HepG2 (cell line): Measurements from ENCODE around the gene CYP46A1. TPM values are rescaled to one million over a fixed set of nuclear protein-coding genes. Genes with fewer than 3 reads are reported as not detected.

Experiments
- IRF2 ChIP-seq: IDR thresholded peaks from 2 replicates; pipeline ENCODE4 v1.6.1; 2018; ENCODE audit warnings: missing genetic modification reagents, missing compliant biosample characterization
- IRX3 ChIP-seq: sonication (generic); formaldehyde crosslinking; IDR thresholded peaks from 2 replicates; pipeline ENCODE4 v1.8.1; 2023; ENCODE audit warnings: mild to moderate bottlenecking, low read depth, missing genetic modification reagents, borderline replicate concordance
- YEATS2 ChIP-seq: sonication (generic); formaldehyde crosslinking; IDR thresholded peaks from 2 replicates; pipeline ENCODE4 v1.4.0; 2020; ENCODE audit warnings: missing genetic modification reagents, borderline replicate concordance
- ZNF24 ChIP-seq: fragments of 450-650 bp; IDR thresholded peaks from 2 replicates; pipeline ENCODE4 v1.6.1; 2017; ENCODE audit warnings: antibody characterized with exemption, mild to moderate bottlenecking
- ZNF468 ChIP-seq: sonication (generic); formaldehyde crosslinking; IDR thresholded peaks from 2 replicates; pipeline ENCODE4 v1.8.0; 2022; ENCODE audit warnings: mild to moderate bottlenecking, moderate library complexity, missing genetic modification reagents
- ZNF816 ChIP-seq: sonication (generic); formaldehyde crosslinking; IDR thresholded peaks from 2 replicates; pipeline ENCODE4 v1.8.0; 2022; ENCODE audit warnings: missing genetic modification reagents, mild to moderate bottlenecking, borderline replicate concordance
- ZNF850 ChIP-seq: sonication (generic); formaldehyde crosslinking; conservative IDR thresholded peaks from 2 replicates; pipeline ENCODE4 v1.9.0; 2021; ENCODE audit warnings: mild to moderate bottlenecking, missing genetic modification reagents
- polyA plus RNA-seq, 8 experiments: library from polyadenylated mRNA; depleted of rRNA in 3 of 8; stranded (reverse) in 7 of 8; unstranded in 1 of 8; fragments of >200 nt; fragmentation: Illumina TruSeq in 4 of 8; extraction: Trizol in 4 of 8; gene quantifications; 2 replicates each; pipeline versions ENCODE4 v1.2.1 to v1.2.3, GENCODE V29; 2011 to 2016; ENCODE audit warnings: low read depth in 4 of 8, missing spikeins in 1 of 8, mixed read lengths in 1 of 8; ENCODE audit not compliant: insufficient read depth in 1 of 8
- total RNA-seq, 5 experiments: library from RNA; depleted of rRNA; stranded (reverse); fragments of >200 nt; fragmentation: Illumina TruSeq; extraction: Trizol; gene quantifications; 2 replicates each; pipeline ENCODE4 v1.2.3, GENCODE V29; 2016; ENCODE audit warnings: low read depth in 1 of 5
- TF ChIP-seq, protein P1 (sequence below): sonication (generic); formaldehyde crosslinking; IDR thresholded peaks from 2 replicates; pipeline ENCODE4 v1.9.0; 2021; ENCODE audit warnings: mild to moderate bottlenecking, missing genetic modification reagents
- TF ChIP-seq, protein P2 (sequence below): sonication (generic); formaldehyde crosslinking; IDR thresholded peaks from 2 replicates; pipeline ENCODE4 v1.4.0; 2020; ENCODE audit warnings: mild to moderate bottlenecking, missing genetic modification reagents
- TF ChIP-seq, protein P3 (sequence below): sonication (generic); formaldehyde crosslinking; IDR thresholded peaks from 2 replicates; pipeline ENCODE4 v1.8.0; 2022; ENCODE audit warnings: mild to moderate bottlenecking, missing genetic modification reagents; ENCODE audit not compliant: insufficient replicate concordance

CYP46A1 gene
- total and polyA plus RNA-seq, 2 of the 13 experiments (the other 11 are each of a cell fraction or from before 2014, with no cell fraction given), result not detected

DNA sequence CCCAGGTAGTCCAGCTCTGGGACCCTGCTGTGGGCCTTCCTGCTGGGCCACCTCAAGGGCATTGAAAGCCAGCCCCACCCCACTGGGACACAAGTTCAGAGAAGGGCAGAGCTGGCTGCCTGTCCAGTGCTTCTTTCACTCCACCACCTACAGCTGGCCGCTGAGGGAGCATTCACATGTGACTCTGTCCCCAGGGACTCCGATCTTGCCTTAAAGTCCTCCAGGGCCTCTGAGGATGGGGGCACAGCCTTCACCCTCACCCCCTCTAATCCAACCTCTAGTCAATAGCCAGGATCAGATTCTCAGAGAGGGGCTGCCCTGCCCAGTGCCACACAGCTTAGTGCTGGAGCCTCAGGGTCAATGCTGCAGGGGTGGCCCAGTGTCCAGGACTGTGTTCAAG, 5.0 kb upstream of the CYP46A1 start (continued):
- TF ChIP-seq, protein P1, sequence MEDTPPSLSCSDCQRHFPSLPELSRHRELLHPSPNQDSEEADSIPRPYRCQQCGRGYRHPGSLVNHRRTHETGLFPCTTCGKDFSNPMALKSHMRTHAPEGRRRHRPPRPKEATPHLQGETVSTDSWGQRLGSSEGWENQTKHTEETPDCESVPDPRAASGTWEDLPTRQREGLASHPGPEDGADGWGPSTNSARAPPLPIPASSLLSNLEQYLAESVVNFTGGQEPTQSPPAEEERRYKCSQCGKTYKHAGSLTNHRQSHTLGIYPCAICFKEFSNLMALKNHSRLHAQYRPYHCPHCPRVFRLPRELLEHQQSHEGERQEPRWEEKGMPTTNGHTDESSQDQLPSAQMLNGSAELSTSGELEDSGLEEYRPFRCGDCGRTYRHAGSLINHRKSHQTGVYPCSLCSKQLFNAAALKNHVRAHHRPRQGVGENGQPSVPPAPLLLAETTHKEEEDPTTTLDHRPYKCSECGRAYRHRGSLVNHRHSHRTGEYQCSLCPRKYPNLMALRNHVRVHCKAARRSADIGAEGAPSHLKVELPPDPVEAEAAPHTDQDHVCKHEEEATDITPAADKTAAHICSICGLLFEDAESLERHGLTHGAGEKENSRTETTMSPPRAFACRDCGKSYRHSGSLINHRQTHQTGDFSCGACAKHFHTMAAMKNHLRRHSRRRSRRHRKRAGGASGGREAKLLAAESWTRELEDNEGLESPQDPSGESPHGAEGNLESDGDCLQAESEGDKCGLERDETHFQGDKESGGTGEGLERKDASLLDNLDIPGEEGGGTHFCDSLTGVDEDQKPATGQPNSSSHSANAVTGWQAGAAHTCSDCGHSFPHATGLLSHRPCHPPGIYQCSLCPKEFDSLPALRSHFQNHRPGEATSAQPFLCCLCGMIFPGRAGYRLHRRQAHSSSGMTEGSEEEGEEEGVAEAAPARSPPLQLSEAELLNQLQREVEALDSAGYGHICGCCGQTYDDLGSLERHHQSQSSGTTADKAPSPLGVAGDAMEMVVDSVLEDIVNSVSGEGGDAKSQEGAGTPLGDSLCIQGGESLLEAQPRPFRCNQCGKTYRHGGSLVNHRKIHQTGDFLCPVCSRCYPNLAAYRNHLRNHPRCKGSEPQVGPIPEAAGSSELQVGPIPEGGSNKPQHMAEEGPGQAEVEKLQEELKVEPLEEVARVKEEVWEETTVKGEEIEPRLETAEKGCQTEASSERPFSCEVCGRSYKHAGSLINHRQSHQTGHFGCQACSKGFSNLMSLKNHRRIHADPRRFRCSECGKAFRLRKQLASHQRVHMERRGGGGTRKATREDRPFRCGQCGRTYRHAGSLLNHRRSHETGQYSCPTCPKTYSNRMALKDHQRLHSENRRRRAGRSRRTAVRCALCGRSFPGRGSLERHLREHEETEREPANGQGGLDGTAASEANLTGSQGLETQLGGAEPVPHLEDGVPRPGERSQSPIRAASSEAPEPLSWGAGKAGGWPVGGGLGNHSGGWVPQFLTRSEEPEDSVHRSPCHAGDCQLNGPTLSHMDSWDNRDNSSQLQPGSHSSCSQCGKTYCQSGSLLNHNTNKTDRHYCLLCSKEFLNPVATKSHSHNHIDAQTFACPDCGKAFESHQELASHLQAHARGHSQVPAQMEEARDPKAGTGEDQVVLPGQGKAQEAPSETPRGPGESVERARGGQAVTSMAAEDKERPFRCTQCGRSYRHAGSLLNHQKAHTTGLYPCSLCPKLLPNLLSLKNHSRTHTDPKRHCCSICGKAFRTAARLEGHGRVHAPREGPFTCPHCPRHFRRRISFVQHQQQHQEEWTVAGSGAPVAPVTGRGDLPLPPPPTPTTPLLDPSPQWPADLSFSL, result no peak
- TF ChIP-seq, protein P2, sequence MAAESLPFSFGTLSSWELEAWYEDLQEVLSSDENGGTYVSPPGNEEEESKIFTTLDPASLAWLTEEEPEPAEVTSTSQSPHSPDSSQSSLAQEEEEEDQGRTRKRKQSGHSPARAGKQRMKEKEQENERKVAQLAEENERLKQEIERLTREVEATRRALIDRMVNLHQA (CRISPR knock-in tag), result no peak
- TF ChIP-seq YEATS2, result no peak
- TF ChIP-seq IRF2 (CRISPR knock-in tag), result no peak
- TF ChIP-seq, protein P3, sequence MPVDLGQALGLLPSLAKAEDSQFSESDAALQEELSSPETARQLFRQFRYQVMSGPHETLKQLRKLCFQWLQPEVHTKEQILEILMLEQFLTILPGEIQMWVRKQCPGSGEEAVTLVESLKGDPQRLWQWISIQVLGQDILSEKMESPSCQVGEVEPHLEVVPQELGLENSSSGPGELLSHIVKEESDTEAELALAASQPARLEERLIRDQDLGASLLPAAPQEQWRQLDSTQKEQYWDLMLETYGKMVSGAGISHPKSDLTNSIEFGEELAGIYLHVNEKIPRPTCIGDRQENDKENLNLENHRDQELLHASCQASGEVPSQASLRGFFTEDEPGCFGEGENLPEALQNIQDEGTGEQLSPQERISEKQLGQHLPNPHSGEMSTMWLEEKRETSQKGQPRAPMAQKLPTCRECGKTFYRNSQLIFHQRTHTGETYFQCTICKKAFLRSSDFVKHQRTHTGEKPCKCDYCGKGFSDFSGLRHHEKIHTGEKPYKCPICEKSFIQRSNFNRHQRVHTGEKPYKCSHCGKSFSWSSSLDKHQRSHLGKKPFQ, result no peak
- TF ChIP-seq ZNF816 (CRISPR knock-in tag), result no peak
- no peak for TF ChIP-seq ZNF468
- TF ChIP-seq ZNF24, result no peak
- TF ChIP-seq ZNF850, result no peak
- no peak for TF ChIP-seq IRX3 (CRISPR knock-in tag)
- TF ChIP-seq, all 625 proteins: peak for 0
